Tibial nerve (tissue), 4 donors: Measurements from ENCODE around the gene CDX1. TPM values are rescaled to one million over a fixed set of nuclear protein-coding genes. Genes with fewer than 3 reads are reported as not detected.

Source experiments
- DNase-seq, 2 donors: peaks; one replicate each; pipeline ENCODE4 v3.0.0-alpha.2; 2019; ENCODE audit warnings: low spot score in 2 of 2
- H3K27ac ChIP-seq, 4 donors: fragments of 200-600 bp; sonication (generic) in 3 of 4; one replicate each; pipeline ENCODE4 v1.5.1; 2017 to 2019; ENCODE audit warnings: mild to moderate bottlenecking in 1 of 4
- H3K27me3 ChIP-seq, 2 donors: fragments of 200-600 bp; sonication (generic) in 1 of 2; one replicate each; pipeline versions ENCODE4 v1.5.1 to v1.6.0; 2017 to 2019
- H3K36me3 ChIP-seq, 3 donors: fragments of 200-600 bp; sonication (generic); one replicate each; pipeline ENCODE4 v1.5.1; 2018 to 2019
- H3K4me1 ChIP-seq, 4 donors: fragments of 200-600 bp; sonication (generic) in 3 of 4; one replicate each; pipeline ENCODE4 v1.5.1; 2017 to 2019
- H3K4me3 ChIP-seq, 4 donors: fragments of 200-600 bp; sonication (generic) in 3 of 4; one replicate each; pipeline ENCODE4 v1.5.1; 2017 to 2019; ENCODE audit warnings: mild to moderate bottlenecking in 1 of 4, moderate library complexity in 1 of 4
- H3K9me3 ChIP-seq, 4 donors: fragments of 200-600 bp; sonication (generic) in 3 of 4; one replicate each; pipeline ENCODE4 v1.5.1; 2017 to 2019
- EP300 ChIP-seq, 2 donors: sonication (generic); formaldehyde crosslinking; IDR thresholded peaks; one replicate each; pipeline ENCODE4 v1.6.1; 2017; ENCODE audit warnings: antibody characterized with exemption in 2 of 2, mild to moderate bottlenecking in 1 of 2
- POLR2A ChIP-seq, 2 donors: fragments of 450-650 bp; IDR thresholded peaks; one replicate each; pipeline ENCODE4 v1.6.1; 2017; ENCODE audit warnings: antibody characterized with exemption in 2 of 2, mild to moderate bottlenecking in 2 of 2, moderate library complexity in 2 of 2
- WGBS, 2 donors: methylation state at CpG; one replicate each; pipeline ENCODE4 v1.1.5; 2018; 5-methylcytosine and 5-hydroxymethylcytosine counted together
- total RNA-seq, 4 donors: library from RNA; depleted of rRNA; stranded (reverse); fragments of >200 nt; gene quantifications; one replicate each; pipeline ENCODE4 v1.1.0, GENCODE V29; 2016
- TF ChIP-seq, protein P1 (sequence below), 5 experiments: fragments of 200-600 bp in 3 of 5; fragments of 450-650 bp in 2 of 5; sonication (generic) in 3 of 5; IDR thresholded peaks; one replicate each; pipeline ENCODE4 v1.5.1; 2016 to 2019; ENCODE audit warnings: antibody characterized with exemption in 5 of 5, mild to moderate bottlenecking in 3 of 5, moderate library complexity in 2 of 5

The CDX1 gene
- total RNA-seq, 4 donors from 2014 or later = 0.22 to 2.5 TPM; not detected in 2

GRCh38 chr5:150182774-150183173 lies 16.2 kb downstream of the CDX1 start:
- Histone ChIP-seq H3K27ac (peak overlapping the region in 1 of 4 donors; percentile 26), H3K27me3 (no peaks in the 10 kb centered on the region), H3K36me3 (no peaks in the 10 kb centered on the region), H3K4me3 (no peak overlapping the region), H3K9me3 (no peaks in the 10 kb centered on the region), H3K4me1 (peaks cover 0 to 22% (median 10%) of the 10 kb centered on the region in 4 donors)
- WGBS, 2 donors = 94 to 95% methylated on average over 10 of the region's 10 CpGs
- DNase-seq = no peak
- TF ChIP-seq, protein P1, sequence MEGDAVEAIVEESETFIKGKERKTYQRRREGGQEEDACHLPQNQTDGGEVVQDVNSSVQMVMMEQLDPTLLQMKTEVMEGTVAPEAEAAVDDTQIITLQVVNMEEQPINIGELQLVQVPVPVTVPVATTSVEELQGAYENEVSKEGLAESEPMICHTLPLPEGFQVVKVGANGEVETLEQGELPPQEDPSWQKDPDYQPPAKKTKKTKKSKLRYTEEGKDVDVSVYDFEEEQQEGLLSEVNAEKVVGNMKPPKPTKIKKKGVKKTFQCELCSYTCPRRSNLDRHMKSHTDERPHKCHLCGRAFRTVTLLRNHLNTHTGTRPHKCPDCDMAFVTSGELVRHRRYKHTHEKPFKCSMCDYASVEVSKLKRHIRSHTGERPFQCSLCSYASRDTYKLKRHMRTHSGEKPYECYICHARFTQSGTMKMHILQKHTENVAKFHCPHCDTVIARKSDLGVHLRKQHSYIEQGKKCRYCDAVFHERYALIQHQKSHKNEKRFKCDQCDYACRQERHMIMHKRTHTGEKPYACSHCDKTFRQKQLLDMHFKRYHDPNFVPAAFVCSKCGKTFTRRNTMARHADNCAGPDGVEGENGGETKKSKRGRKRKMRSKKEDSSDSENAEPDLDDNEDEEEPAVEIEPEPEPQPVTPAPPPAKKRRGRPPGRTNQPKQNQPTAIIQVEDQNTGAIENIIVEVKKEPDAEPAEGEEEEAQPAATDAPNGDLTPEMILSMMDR (IDR thresholded peaks at IDR 0.05) = no peak
- TF ChIP-seq EP300 (IDR thresholded peaks at IDR 0.05) = no peak
- TF ChIP-seq POLR2A (IDR thresholded peaks at IDR 0.05) = no peak

GRCh38 chr5:150183436-150183835 lies 16.9 kb downstream of the CDX1 start:
- Histone ChIP-seq H3K27me3 (peaks cover 0 to 5% of the 10 kb centered on the region in 2 donors), H3K4me3 (no peak overlapping the region), H3K4me1 (peaks cover 0 to 22% (median 10%) of the 10 kb centered on the region in 4 donors), H3K36me3 (no peaks in the 10 kb centered on the region), H3K27ac (no peak overlapping the region), H3K9me3 (no peaks in the 10 kb centered on the region)
- TF ChIP-seq POLR2A (IDR thresholded peaks at IDR 0.05) (no peak), EP300 (IDR thresholded peaks at IDR 0.05) (no peak)
- TF ChIP-seq, protein P1 (IDR thresholded peaks at IDR 0.05) = no peak
- 91 to 99% methylated on average over 9 to 11 of the region's 12 CpGs for WGBS, 2 donors
- DNase-seq = no peak

- peaks cover 0 to 22% (median 10%) of the 10 kb centered on the region in 4 donors for H3K4me1 ChIP-seq
- no peaks in the 10 kb centered on the region for H3K9me3 ChIP-seq
- peaks cover 0 to 11% of the 10 kb centered on the region in 2 donors for H3K27me3 ChIP-seq
- 75 to 80% methylated on average over 2 of the region's 2 CpGs for WGBS, 2 donors
- no peaks in the 10 kb centered on the region for H3K36me3 ChIP-seq
- DNase-seq = no peak
- H3K27ac ChIP-seq = peak overlapping the region in 1 of 4 donors; percentile 12
- no peak overlapping the region for H3K4me3 ChIP-seq
- TF ChIP-seq, protein P1 (IDR thresholded peaks at IDR 0.05) = no peak
- TF ChIP-seq EP300 (IDR thresholded peaks at IDR 0.05) (no peak), POLR2A (IDR thresholded peaks at IDR 0.05) (no peak)
Observed at GRCh38 chr5:150184006-150184405, 17.4 kb downstream of the CDX1 start.

- Histone ChIP-seq H3K9me3 (no peaks in the 10 kb centered on the region), H3K4me3 (no peak overlapping the region), H3K27ac (peak overlapping the region in 1 of 4 donors; percentile 34), H3K4me1 (peaks cover 0 to 23% (median 4%) of the 10 kb centered on the region in 4 donors), H3K36me3 (no peaks in the 10 kb centered on the region), H3K27me3 (peaks cover 0 to 23% of the 10 kb centered on the region in 2 donors)
- TF ChIP-seq POLR2A (IDR thresholded peaks at IDR 0.05) (no peak), EP300 (IDR thresholded peaks at IDR 0.05) (no peak)
- TF ChIP-seq, protein P1 (IDR thresholded peaks at IDR 0.05) = no peak
- WGBS, 2 donors = 73 to 86% methylated on average over 12 of the region's 12 CpGs
- no peak for DNase-seq
Observed at GRCh38 chr5:150184990-150185912, 18.7 kb downstream of the CDX1 start.

DNA sequence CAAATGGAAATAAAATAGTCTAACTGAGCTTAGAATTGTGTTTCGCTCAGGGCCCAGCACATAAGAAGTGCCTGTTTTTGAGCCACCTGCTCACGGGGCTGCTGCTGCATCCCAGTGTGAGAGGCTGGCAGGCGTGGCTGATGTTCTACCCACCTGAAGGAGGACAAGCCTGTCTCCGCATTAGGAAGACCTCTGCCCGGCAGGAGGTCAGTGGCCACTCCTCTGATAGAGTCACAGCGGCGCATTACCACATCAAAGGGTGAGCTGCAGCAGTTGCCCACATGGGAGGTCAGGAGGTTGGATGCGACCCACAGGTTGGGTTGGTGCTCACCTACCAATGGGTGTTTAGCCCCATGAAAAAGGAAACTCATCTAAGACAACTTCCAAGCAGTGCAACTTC lies 19.6 kb downstream of the CDX1 start:
- no peaks in the 10 kb centered on the region for H3K36me3 ChIP-seq
- H3K4me3 ChIP-seq = no peak overlapping the region
- H3K4me1 ChIP-seq = peaks cover 0 to 17% (median 4%) of the 10 kb centered on the region in 4 donors
- DNase-seq = no peak
- TF ChIP-seq POLR2A (IDR thresholded peaks at IDR 0.05) (no peak), EP300 (IDR thresholded peaks at IDR 0.05) (no peak)
- TF ChIP-seq, protein P1 (IDR thresholded peaks at IDR 0.05) = no peak
- WGBS, 2 donors = 89 to 96% methylated on average over 5 to 8 of the region's 8 CpGs
- H3K9me3 ChIP-seq = no peaks in the 10 kb centered on the region
- no peak overlapping the region for H3K27ac ChIP-seq
- peaks cover 0 to 31% of the 10 kb centered on the region in 2 donors for H3K27me3 ChIP-seq
